Measurements from ENCODE around the gene ITFG1.
"Not testable (repeated sequence)": the region's sequence is repeated elsewhere in the genome, so short reads cannot be mapped to it uniquely, and the experiment has no call there.

ITFG1 gene

DNA sequence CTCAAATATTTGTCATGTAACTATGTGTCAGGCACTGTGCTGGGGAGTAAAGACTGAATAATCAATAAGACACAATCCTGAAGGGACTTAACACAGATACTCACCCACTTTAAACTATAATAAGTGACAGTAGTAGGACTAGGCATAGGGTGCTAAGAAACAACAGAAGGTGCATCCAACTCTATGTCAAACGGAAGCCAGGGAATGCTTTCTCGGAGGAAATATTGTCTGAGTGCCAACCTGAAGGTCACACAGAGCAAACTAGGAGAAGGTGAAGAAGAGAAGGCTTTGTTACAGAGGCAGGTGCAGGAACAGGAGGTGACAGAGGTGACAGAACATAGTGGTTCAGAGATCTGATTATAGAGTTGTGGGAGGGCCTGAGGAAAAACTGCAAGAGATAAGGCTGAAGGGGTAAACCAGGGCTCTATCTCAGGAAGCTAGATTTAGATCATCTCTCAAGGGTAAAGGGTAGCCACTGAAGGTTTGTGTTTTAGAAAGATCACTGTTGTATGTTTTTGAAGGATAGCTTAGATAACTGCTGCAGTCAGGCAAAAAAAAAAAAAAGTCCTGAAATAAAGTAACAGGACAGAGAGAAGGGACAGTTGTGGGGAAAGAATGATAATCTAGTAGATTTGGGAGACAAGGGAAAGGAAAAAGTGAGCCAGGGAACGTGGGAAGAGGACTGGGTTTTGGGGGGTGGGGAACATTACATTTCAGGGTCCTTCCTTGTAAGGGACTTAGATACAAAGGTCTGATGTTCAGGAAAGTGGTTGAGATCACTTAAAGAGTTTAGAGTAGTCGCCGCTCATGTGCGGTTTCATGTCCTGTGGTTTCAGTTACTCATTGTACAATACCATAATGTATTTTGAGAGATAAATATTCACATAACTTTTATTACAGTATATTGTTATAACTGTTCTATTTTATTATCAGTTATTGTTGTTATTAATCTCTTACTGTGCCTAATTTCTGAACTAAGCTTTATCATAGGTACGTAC lies 231.5 kb downstream of the ITFG1 start:
- DNase-seq = no peak

DNA sequence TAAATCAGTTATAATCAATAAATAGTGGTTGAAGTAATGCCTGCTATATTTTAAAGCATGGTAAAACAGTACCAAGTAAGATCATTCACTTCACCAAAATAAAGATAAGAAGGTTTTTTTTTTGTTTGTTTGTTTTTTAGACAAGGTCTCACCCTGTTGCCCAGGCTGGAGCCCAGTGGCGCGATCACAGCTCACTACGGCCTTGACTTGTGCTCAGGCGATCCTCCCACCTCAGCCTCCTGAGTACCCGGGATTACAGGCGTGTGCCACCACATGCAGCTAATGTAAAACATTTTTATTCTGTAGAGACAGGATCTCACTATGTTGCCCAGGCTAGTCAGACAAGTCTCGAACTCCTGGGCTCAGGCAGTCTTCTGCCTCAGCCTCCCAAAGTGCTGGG lies 232.6 kb downstream of the ITFG1 start:
- DNase-seq = no peak

DNA sequence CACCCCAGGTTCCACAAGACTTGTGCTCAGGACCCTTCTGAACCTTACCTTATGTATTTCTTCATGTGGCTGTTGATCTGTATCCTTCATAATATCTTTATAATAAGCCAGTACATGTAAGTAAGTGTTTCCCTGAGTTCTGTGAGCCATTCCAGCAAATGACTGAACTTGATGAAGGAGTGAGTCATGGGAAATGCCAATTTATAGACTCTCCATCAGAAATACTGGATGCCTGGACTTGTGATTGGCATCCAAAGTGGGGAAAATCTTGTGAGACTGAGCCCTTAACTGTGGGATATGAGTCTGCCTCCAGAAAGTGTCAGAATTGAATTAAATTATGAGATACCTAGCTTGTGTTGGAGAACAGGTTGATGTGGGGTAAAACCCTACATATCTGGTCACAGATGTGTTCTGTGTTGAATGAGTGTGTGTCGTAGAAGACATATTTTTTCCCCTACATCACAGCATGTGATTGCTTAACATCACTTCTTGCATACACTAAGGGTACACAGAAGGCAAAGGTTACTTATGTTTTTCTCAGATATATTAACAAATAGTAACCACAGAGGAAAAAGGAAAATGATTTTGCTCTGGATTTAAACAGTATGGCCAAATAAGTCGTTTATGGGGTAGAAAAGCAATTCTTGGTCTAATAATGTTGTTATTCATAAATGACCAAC lies 247.0 kb downstream of the ITFG1 start:
- no peak for DNase-seq

DNA sequence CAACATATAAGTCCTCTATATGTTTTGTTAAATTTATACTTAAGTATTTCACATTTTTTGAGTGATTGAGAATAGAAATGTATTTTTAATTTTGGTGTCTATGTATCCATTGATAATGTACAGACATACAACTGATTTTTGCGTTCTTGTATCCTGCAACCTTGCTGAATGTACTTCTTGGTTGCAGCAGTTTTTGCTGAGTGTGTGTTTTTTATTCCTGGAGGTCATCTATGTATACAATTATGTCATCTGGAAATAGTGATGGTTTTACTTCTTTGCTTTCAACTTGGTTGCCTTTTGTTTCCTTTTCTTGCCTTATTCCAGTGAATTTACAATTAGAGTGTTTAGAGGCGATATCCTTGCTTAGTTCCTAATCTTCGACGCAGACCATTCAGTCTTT lies 249.6 kb downstream of the ITFG1 start:
- no peak for DNase-seq

DNA sequence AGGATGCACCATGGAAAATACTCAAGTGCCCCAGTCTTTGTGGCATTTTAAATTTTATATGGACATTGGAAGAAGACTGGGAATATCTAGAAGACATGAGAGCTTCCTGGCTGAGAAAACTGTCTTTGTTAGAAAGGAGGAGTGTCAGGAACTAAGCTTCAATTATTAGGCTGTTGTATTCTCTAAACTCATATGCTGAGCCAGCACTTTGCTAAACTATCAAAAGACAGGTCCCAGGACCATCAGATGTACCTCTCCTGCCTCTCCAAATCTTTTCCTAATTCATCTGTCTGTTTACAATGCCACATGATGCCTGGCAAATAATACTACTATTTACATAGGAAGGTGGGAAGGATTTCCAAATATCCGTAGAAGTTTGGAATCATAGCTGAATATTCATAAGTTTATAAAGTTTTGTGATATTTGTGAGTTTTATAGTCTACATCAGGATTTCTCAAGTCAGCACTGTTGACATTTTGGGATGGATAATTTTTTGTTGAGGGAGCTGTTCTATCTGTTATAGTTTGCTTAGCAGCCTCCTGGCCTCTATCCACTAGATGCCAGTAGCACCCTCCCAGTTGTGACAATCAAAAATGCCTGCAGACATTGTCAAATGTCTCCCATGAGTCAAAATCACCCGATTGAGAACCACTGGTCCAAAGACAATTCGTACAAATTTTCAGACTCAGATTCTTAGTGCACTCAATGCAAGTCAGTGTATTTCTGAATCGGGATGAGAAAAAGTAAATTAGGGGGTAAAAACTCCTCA lies 255.9 kb downstream of the ITFG1 start:
- DNase-seq = no peak

DNA sequence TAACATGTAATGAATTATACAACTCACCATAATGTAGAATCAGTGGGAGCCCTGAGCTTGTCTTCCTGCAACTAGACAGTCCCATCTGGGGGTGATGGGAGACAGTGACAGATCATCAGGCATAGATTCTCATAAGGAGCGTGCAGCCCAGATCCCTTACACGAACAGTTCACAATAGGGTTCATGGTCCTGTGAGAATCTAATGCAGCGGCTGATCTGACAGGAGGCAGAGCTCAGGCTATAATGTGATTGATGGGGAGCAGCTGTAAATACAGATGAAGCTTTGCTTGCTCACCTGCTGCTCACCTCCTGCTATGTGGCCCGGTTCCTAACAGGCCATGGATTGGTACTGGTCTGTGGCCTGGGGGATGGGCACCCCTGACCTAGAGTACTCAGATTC lies 257.4 kb downstream of the ITFG1 start:
- DNase-seq = not testable (repeated sequence)

DNA sequence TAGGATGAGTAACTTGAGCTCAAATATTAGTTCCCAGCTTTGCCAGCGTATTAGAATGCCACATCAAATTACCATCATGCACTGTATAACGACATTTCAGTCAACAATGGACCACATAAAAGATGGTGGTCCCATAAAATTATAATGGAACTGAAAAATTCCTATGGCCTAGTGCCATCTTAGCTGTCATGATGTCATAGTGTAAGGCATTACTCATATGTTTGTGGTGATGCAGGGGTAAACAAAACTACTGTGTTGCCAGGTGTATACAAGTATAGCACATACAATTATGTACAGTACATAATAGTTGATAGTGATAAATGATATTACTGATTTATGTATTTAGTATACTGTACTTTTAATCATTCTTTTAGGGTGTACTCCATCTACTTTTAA lies 262.7 kb downstream of the ITFG1 start:
- DNase-seq = no peak

DNA sequence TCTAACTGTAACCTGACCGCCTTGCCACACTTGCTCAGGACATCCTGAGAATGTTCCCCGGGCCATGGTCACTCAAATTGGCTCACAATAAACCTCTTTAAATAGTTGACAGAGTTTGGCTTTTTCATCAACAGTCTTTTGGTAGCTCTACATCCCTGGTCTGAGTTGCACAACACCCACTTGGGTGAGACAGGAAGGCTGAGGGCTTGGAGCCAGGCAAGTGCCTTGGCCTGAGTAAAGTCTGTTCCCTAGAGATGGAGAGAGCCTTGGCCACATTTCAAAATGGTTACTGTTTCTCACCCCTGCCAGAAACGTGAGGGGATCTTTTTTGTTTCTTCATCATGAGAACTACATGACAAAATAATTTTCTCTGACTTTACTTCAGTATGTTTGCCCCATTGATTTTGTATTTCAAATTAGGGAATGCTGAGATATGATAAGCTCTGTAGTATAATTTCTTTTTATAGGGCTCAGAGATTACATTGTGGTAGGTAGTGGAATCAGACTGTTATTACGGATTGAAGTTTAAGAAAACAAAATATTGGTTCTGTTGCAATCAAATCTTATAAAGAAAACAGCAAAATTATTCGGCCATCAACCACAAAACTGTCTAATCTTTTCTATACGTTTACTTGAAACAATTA lies 263.2 kb downstream of the ITFG1 start:
- DNase-seq = no peak

DNA sequence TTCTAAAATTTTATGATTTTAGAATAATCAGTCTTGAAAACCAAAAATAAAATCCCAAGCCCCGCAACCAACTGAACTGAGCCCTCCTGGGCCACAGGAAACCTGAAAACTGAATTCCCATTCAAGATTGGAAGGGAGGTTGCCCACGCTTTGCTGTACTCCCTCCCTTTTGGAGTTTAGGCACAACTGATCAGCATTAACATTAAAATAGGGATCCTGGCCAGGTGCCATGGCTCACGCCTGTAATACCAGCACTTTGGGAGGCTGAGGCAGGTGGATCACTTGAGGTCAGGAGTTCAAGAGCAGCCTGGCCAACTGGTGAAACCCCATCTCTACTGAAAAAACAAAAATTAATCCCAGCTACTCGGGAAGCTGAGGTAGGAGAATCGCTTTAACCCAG lies 264.4 kb downstream of the ITFG1 start:
- DNase-seq = no peak

DNA sequence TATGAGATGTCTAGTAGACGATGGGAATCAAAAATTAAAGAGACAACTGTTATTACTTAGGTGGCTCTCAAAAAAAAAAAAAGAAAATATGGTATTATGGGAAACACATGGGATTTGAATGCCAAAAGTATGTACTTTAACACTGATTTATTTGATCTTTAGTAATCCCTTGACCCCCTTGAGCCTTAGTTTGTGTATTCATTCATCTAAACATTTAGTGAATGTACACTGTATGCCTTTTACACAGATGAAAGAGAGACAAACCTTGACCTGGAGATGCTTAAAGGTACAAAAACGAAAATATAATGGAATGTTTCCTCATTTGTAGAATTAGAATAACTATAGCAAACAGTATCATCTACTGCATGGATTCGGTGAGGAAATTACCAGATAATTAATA lies 278.5 kb downstream of the ITFG1 start:
- no peak for DNase-seq

DNA sequence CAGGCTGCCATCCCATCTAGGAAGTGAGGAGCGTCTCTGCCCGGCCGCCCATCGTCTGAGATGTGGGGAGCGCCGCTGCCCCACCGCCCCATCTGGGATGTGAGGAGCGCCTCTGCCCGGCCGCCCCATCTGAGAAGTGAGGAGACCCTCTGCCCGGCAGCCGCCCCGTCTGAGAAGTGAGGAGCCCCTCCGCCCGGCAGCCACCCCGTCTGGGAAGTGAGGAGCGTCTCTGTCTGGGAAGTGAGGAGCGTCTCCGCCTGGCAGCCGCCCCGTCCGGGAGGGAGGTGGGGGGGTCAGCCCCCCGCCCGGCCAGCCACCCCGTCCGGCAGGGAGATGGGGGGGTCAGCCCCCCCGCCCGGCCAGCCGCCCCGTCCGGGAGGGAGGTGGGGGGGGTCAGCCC lies 279.8 kb downstream of the ITFG1 start:
- DNase-seq = not testable (repeated sequence)

DNA sequence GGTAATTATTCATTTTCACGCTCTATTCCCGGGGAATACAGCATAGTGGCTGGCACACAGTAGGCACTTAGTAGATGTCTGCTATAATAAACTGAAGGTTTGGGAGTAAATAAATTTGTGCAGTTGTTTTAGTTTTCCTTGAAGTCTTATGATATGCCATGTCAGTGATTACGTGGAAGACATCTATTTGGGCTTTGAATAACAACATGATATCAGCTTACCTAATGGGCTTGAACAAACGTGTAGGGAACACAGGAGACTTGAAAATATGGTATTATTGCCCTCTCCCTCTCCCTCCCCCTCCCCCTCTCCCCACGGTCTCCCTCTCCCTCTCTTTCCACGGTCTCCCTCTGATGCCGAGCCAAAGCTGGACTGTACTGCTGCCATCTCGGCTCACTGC lies 280.8 kb downstream of the ITFG1 start:
- no peak for DNase-seq

DNA sequence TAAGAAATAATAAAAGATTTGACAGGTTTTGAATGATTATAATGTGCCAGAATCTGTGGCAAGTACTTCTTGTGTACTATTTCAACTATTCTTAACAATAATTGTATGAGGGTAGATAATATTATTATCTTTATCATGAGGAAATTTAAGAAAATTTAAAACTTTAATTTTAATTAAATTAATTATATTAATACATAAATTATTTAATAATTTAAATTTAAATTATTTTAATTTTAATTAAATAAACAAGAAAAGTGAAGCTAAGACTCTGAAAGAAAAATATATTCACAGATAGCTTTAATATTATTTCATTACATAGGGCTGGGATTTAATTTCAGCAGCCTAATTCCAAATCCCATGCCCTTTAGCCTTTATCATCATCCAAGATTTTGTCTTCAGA lies 285.7 kb downstream of the ITFG1 start:
- DNase-seq = no peak

DNA sequence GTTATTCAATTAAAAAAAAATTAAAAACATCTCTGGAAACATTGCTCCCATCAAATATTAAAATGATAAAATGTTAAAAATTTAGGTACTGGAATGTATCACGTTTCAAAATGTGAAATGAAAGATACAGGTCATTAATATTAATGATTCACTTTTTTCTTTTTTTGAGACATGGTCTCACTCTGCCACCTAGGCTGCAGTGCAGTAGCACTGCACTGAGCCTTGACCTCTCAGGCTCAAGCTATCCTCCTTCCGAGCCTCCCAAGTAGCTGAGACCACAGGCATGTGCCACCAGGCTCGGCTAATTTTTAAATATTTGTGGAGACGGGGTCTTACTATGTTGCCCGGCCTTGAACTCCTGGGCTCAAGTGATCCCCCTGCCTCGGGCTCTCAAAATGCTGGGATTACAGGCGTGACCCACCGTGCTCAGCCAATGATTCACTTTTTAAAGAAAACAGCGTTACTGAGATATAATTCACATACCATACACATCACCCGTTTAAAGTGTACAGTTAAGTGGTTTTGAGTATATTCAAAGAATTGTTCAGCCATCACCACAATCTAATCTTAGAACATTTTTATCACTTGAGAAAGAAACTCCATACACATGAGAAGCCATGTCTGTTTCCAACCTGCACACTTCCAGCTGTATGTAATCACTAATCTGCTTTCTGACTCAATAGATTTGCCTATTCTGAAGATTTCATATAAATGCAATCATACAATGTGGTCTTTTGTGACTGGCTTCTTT lies 298.0 kb downstream of the ITFG1 start:
- DNase-seq = no peak

DNA sequence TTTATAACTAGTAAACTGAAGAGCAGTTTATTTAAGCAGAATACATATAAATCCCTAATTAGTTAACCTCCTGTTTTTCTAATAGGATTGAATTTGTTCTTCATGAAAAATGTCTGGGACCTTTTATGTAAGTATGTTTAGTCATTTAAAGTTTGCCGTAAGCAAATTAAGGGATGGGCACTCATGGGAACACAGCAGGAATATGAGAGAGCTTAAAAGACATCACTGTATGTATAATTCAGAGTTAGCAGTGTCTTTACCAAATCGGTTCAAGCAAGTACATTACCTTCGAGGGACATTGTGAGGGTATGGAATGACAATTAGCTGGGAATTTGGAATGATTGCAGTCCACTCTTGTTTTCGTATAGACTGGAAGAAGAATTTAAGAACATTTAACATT lies 299.4 kb downstream of the ITFG1 start:
- DNase-seq = no peak

DNA sequence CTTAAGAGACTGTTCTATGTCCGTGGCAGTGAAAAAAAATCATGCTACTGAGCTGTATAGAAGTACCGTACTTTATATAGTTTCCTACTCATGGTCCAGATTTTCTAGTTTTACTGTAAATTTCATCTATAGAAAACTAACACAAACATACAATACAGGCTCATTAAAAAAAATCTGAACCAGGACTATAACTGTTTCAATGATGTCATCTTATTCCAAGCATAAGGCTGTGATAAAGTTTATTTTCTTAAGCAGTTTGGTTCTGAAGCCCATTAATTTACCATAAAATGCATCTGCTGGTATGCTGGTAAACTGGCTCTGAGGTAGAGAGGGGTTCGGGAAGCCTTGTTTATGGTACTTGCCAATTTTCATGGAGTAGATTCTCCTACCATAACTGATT lies 300.4 kb downstream of the ITFG1 start:
- no peak for DNase-seq

DNA sequence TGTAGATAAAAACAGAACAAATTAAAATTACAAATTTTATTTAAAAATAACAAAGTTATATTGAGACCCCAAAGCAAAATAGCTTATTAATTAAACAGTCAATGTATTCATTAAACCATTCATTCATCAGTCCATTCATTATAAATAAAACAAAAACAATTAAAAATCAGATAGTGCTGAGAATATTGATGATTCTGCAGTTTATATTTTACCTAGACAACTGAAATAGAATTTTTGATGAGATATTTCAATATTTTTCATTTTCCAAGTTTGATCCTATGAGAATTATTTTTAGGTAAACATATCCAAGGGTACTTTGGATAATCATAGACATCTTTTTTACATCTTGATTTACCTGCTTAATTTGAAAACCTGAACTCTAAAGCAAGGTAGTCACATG lies 301.9 kb downstream of the ITFG1 start:
- DNase-seq = no peak

DNA sequence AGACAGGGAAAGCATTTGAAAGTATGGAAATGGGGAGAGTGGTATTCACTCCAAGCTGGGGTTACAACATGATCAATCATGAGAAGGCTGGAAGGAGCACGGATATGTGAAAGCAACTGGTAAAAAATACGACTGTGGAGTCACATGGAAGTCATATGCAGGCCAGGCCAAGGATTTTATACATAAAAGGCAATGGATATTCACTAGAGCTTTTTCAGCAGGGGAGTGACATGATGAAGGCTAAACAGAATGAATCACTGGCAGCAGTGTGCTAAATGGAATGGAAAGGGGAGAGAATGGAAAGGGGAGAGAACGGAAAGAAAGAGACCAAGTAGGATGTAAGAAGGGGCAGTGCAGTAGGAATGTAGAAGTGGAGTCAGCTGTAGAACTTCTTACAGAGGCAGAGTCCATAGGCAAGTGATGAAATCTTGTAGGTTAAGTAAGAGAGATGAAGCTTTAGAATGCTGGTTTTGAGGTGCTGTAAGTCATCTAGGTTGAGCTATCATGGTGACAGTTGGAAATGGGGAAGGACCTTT lies 304.1 kb downstream of the ITFG1 start:
- DNase-seq = no peak

DNA sequence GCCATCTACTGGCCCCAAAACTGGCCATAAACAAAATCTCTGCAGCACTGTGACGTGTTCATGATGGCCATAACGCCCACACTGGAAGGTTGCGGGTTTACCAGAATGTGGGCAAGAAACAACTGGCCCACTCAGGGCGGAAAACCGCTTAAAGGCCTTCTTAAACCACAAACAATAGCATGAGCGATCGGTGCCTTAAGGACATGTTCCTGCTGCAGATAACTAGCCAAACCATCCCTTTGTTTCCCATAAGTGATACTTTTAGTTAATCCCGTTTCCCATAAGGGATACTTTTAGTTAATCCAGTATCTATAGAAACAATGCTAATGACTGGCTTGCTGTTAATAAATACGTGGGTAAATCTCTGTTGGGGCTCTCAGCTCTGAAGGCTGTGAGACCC lies 308.4 kb downstream of the ITFG1 start:
- DNase-seq = not testable (repeated sequence)

DNA sequence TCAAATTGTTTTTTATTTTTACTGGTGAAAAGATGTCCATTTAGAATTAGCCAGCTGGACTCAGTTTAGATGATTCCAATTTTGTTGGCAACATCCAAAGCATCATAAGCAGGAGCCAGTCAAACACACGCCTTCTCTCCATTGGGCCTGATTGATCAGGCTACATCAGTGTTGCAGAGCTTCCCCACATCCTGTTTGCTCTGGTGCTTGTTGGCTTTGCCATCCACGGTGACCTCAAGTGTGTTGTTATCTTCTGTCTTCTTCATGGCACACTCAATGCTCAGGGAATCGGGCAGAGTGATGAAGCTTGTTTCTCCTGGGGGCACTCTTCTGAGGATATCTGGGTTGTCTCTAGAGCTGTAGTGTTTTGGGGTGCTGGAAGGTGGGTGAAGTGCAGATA lies 310.8 kb downstream of the ITFG1 start:
- no peak for DNase-seq

DNA sequence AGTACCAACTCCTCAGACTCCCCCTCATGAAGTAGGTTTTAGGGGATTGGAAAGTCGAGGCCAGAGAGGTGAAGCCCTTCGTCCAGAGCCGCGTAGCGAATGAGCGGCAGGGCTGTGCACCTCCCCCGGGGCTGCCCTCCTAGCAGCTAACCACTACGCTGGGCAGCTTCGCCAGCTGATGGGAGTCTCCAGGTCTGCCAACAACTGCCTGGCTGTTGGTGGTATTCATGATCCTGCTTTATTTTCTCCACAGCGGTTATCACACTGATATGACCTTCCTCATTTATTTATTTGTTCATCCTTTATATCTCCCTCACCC lies 316.3 kb downstream of the ITFG1 start:
- DNase-seq = no peak

Data from CD4-positive, alpha-beta T cell treated with Interleukin-1 beta for 1 hour (primary cell).